Measurements from ENCODE around the gene C14orf132. TPM values are rescaled to one million over a fixed set of nuclear protein-coding genes. Genes with fewer than 3 reads are reported as not detected.

The C14orf132 gene
- total RNA-seq, 1 donor from 2014 or later: 552 TPM

DNA sequence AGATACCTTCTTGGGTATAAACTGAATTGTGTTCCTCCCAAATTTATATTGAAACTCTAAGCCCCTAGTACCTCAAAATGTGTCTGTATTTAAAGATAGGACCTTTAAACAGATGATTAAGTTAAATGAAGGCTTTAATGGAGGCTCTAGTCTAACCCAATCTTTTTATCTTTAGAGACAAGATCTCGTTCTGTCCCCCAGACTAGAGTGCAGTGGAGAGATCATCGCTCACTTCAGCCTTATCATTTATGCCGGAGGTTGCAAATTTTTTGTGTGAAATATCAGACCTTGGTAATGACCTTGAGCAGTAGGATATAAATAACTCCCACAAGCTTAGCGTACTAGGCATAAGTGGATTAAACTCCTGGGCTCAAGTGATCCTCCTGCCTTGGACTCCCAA lies 81.8 kb downstream of the C14orf132 start:
- no peak overlapping the region for H3K27ac Mint-ChIP-seq (ENCODE audit: unreplicated experiment)
- H3K4me3 Mint-ChIP-seq (ENCODE audit: unreplicated experiment): no peak overlapping the region
- H3K4me1 Mint-ChIP-seq (ENCODE audit: low read depth, unreplicated experiment): peaks cover 7% of the 10 kb centered on the region
- H3K36me3 Mint-ChIP-seq (ENCODE audit: unreplicated experiment): no peaks in the 10 kb centered on the region
- no peaks in the 10 kb centered on the region for H3K9me3 Mint-ChIP-seq (ENCODE audit: unreplicated experiment)
- no peak for DNase-seq
- peaks cover 2% of the 10 kb centered on the region for H3K27me3 Mint-ChIP-seq (ENCODE audit: unreplicated experiment)
- TF ChIP-seq, protein P1, sequence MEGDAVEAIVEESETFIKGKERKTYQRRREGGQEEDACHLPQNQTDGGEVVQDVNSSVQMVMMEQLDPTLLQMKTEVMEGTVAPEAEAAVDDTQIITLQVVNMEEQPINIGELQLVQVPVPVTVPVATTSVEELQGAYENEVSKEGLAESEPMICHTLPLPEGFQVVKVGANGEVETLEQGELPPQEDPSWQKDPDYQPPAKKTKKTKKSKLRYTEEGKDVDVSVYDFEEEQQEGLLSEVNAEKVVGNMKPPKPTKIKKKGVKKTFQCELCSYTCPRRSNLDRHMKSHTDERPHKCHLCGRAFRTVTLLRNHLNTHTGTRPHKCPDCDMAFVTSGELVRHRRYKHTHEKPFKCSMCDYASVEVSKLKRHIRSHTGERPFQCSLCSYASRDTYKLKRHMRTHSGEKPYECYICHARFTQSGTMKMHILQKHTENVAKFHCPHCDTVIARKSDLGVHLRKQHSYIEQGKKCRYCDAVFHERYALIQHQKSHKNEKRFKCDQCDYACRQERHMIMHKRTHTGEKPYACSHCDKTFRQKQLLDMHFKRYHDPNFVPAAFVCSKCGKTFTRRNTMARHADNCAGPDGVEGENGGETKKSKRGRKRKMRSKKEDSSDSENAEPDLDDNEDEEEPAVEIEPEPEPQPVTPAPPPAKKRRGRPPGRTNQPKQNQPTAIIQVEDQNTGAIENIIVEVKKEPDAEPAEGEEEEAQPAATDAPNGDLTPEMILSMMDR (IDR thresholded peaks at IDR 0.05; ENCODE audit: partially characterized antibody, unreplicated experiment): no peak

DNA sequence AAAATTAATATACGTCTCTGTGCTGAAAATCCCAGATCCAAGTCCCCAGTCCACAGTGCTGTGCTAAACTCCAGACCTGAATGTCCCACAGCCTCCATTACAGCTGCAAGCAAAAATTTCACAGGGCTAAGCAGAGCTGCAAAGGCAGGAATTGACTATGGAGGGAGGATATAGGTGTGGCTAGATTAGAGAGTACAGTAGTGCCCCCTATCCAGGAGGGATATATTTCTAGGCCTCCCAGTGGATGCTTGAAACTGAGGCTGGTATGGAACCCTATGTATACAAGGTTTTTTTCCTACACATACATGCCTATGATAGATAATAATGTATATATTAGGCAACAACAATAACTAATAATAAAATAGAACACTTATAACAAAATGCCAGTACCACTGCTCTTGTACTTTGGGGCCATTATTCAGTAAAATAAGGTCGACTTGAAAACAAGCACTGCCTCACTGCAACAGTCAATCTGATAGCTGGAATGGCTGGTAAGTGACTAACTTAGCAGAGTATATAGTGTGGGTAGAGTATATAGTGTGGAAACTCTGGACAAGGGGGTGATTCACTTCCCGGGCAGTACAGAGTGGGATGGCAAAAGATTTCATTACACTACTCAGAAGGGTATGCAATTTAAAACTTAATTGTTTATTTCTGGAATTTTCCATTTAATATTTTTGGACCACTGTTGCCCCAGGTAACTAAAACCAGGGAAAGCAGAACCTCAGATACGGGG lies 82.7 kb downstream of the C14orf132 start:
- H3K36me3 Mint-ChIP-seq (ENCODE audit: unreplicated experiment): no peaks in the 10 kb centered on the region

DNA sequence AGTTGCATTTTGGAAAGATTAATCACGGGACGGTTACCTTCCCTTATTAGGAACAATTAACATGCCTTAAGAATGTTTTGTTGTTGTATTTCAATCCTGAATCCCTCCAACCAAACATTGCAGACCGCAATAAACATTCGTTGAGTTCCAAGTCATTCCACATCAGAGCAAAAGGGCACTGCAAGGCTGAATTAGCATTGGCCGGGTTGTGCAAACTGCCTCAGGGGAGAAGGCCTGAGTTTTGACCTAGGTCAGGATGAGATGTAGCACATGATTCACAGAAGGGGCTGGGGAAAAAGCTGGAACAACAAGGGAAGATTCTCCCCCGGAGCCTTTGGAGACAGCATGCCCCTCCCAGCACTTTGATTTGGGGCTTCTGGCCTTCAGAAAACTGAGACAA lies 83.3 kb downstream of the C14orf132 start:
- peak; percentile 33 for DNase-seq
- H3K27ac Mint-ChIP-seq (ENCODE audit: unreplicated experiment): no peak overlapping the region

More for the DNA sequence above, 82.7 kb downstream of the C14orf132 start:
- DNase-seq: no peak
- no peak overlapping the region for H3K4me3 Mint-ChIP-seq (ENCODE audit: unreplicated experiment)
- TF ChIP-seq, protein P1 (IDR thresholded peaks at IDR 0.05; ENCODE audit: partially characterized antibody, unreplicated experiment): no peak
- H3K27me3 Mint-ChIP-seq (ENCODE audit: unreplicated experiment): peaks cover 2% of the 10 kb centered on the region
- peaks cover 7% of the 10 kb centered on the region for H3K4me1 Mint-ChIP-seq (ENCODE audit: low read depth, unreplicated experiment)
- H3K9me3 Mint-ChIP-seq (ENCODE audit: unreplicated experiment): no peaks in the 10 kb centered on the region
- no peak overlapping the region for H3K27ac Mint-ChIP-seq (ENCODE audit: unreplicated experiment)

DNA sequence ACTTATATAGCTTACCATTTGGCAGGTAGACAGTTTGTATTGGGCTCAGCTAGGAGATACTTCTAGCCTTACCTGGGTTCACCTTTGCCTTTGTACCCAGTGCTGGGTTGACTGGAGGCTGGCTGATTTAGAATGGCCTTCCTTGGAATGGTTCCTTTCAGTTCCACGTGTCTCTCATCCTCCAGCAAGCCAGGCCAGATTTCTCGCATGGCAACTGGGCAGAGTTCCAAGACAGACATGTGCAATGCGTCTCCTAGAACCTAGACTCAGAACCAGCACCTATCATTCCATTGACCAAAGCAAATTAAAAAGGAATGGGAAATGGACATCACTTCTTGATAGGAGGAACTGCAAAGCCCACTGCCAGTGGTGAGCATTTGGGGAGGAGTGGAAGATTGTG lies 86.4 kb downstream of the C14orf132 start:
- TF ChIP-seq, protein P1 (IDR thresholded peaks at IDR 0.05; ENCODE audit: partially characterized antibody, unreplicated experiment): no peak
- Mint-ChIP-seq H3K27ac (ENCODE audit: unreplicated experiment) (no peak overlapping the region), H3K9me3 (ENCODE audit: unreplicated experiment) (no peaks in the 10 kb centered on the region), H3K27me3 (ENCODE audit: unreplicated experiment) (peaks cover 2% of the 10 kb centered on the region), H3K36me3 (ENCODE audit: unreplicated experiment) (peaks cover 4% of the 10 kb centered on the region), H3K4me3 (ENCODE audit: unreplicated experiment) (no peak overlapping the region), H3K4me1 (ENCODE audit: low read depth, unreplicated experiment) (peaks cover 7% of the 10 kb centered on the region)
- DNase-seq: no peak

More for the DNA sequence above, 83.3 kb downstream of the C14orf132 start:
- Mint-ChIP-seq H3K27me3 (ENCODE audit: unreplicated experiment) (peaks cover 2% of the 10 kb centered on the region), H3K4me1 (ENCODE audit: low read depth, unreplicated experiment) (peaks cover 7% of the 10 kb centered on the region), H3K4me3 (ENCODE audit: unreplicated experiment) (no peak overlapping the region), H3K9me3 (ENCODE audit: unreplicated experiment) (no peaks in the 10 kb centered on the region), H3K36me3 (ENCODE audit: unreplicated experiment) (no peaks in the 10 kb centered on the region)
- TF ChIP-seq, protein P1 (IDR thresholded peaks at IDR 0.05; ENCODE audit: partially characterized antibody, unreplicated experiment): no peak

DNA sequence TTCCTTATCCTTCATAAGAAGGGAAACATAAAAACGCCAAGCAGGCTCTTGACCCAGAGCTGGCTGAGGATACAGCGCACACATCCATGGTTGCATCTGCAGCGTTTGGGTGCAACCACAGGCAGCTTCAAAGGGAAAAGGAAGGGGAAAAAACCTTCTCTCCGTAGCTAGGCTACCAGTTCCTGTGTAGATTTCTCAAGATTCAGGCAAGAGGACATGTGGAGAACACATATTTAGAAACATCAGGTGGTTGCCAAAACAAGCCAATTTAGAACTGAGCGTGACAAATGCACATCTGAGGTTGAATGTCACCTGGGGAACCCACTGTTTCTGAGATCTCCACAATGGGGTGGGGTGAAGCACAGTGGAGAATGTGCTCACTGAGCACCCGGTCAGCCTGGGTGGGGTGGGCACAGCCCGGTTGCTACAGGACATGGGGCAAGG lies 87.2 kb downstream of the C14orf132 start:
- TF ChIP-seq, protein P1 (IDR thresholded peaks at IDR 0.05; ENCODE audit: partially characterized antibody, unreplicated experiment): no peak
- Mint-ChIP-seq H3K9me3 (ENCODE audit: unreplicated experiment) (no peaks in the 10 kb centered on the region), H3K4me1 (ENCODE audit: low read depth, unreplicated experiment) (peaks cover 7% of the 10 kb centered on the region), H3K36me3 (ENCODE audit: unreplicated experiment) (peaks cover 4% of the 10 kb centered on the region), H3K27ac (ENCODE audit: unreplicated experiment) (no peak overlapping the region), H3K4me3 (ENCODE audit: unreplicated experiment) (no peak overlapping the region), H3K27me3 (ENCODE audit: unreplicated experiment) (peaks cover 2% of the 10 kb centered on the region)
- no peak for DNase-seq

All from glutamatergic neuron (in vitro differentiated cells).